NCI-H1930 (cell line): ENCODE measurements around the gene KCNQ4.

ENCODE experiments used
- DNase-seq, 2 experiments: peaks; one replicate each; lab custom pipeline; 2025; lab: John Stamatoyannopoulos, UW

KCNQ4 gene

DNA sequence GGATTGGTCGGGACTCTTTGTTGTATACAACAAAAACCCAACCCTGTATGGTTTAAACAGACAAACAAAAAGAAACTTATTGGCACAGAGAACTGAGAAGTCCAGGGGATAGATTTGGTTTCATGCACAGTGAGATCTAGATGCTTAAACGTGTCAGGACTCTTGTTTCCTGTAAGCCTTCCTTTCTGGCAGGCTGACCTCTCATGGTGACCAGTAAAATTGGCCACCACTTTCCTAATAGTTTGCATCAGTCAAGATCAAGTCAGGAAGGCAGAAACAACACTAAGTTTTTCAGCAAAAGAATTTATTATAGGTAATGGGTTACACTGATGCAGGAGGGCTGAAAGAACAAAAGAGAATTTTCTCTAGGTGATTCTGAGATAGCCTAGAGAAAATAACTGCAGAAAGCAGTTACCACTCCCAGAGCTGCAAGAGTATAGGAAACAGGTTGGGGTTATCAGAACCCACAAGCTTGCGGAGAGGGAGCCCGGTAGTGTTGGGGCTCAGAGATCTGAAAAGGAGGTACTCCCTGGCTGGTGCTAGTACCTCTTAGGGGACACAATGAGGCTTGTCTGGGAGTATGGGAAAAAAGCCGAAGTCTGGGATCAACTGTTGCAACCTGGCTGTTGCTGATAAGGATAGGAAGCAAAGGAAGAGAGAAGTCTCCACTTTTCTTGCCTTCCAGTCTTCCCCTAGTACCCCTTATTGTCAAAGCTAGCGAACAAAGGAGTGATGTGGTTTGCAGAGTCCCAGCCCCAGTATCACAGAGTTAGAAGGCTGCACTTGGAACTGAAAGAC is 57.1 kb downstream of the KCNQ4 start:
- no peak for DNase-seq

DNA sequence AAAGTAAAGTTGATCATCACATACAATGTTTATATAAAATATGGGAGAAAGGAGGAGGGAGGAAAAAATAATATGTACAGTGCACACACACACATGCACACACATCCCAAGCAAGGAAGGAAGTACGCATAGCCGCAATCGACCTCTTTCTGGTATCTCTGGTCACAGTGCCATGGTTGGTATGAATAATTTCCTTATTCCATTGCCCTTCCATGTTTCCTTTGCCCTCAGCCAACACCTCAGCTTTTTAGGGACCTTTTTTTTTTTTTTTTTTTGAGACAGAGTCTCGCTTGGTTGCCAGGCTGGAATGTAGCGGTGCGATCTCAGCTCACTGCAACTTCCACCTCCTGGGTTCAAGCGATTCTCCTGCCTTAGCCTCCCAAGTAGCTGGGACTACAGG is 58.0 kb downstream of the KCNQ4 start:
- no peak for DNase-seq

DNA sequence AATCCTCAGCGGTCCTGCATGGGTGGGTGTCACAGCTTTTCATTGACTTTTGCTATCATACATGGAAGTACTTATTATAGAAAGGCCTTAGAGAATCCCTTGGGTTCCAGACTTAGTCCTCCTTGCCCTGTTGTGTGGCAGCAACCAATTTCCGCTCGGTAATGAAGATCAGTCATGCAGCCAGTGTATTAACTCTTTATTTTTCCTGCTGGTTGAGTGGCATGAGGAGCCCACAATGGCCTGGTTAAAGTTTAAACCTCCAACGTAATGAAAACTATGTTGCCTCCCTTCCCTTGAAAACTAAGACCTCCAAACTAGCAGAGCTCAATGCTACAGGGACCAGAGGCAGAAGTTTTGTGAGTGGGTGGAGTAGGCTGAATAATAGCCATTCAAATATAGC is 58.6 kb downstream of the KCNQ4 start:
- DNase-seq, result no peak

DNA sequence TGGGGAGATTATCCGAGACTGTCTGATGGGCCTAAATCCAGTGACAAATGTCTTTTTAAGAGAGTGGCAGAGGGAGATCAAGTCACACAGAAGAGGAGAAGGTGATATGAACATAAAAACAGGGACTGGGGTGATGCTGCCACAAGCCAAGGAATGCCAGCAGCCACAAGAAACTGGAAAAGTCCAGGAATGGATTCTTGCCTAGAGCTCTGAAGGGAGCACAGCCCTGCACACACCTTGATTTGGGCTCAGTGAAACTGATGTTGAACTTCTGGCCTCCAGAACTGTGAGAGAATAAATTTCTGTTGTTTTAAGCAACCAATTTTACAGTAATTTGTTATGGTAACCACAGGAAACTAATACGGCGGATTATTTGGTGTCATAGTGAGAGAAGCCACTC is 59.1 kb downstream of the KCNQ4 start:
- no peak for DNase-seq

DNA sequence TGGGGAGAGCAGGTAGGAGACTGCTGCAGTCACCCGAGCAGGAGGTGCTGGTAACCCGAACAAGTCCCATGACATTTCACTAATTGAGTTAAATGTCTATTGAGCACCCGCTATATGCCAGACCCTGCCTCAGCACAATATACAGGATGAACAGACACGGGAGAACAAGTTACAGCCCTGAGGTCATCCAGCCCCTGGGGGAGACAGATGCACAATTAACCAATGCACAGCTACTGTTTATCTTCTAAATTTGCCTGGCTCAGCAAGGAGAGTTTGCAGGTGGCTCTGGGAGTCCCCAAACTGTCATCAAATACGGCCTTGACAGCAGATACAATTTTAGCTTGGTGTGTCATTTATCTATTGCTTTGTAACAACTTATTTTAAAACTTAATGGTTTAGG is 60.5 kb downstream of the KCNQ4 start:
- DNase-seq, result no peak

DNA sequence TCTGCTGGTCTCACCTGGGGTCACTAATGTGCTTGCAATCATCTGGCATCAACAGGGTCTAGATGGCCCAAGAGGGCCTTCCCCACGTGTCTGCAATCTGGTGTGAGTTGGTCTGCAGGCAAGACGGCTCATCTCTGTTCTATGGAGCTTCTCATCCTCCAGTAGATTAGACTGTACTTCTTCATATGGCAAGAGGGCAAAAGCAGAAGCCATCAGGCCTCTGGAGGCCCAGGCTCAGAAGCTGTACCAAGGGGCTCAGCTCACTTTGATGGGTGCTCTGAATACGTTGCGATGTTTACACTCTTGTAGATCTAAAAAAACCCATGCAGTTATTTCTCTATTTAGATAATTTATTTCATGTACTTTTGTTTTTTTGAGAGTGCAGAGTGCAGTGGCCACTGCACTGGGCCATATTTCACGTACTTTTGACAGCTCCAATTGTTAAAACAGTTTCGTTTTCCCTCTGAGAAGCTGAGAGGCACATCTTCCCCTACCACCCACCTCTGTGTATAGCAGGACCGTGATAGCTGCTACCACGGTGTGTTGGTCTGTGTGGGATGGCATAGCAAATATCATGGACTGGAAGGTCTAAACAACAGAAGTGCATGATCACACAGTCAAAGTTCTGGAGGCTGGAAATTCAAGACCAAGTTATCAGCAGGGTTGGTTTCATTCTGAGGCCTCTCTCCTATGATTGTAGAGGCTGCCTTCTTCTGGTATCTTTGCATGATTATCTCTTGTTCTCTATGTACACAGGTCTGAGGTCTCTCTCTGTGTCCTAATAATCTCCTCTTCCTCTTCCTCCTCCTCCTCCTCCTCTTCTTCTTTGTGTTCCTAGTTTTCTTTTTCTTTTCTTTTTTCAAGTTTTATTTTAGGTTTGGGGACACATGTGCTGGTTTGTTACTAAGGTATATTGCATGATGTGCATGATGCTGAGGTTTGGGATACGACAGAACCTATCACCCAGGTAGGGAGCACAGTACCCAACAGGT is 61.6 kb downstream of the KCNQ4 start:
- DNase-seq, result no peak

DNA sequence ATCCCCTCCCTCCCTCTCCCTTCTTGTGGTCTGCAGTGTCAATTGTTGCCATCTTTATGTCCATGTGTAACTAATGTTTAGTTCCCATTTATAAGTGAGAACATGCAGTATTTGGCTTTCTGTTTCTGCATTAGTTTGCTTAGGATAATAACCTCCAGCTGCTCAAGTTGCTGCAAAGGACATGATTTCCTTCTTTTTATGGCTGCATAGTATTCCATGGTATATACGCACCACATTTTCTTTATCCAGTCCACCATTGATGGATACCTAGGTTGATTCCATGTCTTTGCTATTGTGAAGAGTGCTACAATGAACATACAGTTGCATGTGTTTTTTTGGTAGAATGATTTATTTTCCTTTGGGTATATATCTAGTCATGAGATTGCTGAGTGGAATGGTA is 62.3 kb downstream of the KCNQ4 start:
- no peak for DNase-seq

DNA sequence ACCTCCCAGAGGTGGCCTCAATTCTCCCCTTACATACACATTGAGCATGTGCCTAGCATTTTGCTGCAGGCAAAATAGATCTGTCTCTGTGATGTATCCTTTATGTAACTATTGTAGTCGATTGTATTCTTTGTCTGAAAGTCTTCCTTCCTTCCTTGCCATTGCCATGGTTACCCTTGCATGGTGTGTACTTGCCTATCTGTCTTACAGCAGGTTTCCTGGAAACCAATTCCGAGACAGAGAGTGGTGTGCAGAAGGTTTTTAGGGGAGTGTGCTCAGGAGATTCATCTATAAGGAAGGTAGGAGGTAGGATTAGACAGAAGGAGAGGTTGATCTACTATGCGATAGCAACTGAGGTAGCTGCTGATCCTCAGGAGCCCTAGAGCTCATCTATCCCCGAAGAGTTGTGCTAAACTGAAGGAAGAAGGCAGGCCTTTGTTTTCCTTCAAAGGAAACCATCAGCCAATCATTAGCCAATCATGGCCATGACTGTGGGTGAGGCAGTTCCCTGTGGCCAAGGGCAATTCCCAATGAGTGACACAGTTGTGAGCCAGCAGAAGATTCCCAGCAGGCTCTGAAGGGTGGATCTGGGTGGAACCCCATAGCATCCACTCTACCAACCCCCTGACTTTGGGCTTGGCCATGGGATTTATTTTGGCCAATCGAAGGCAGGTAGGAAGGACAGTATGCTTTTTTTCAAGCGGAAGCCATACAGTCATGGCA is 63.6 kb downstream of the KCNQ4 start:
- DNase-seq, result no peak

DNA sequence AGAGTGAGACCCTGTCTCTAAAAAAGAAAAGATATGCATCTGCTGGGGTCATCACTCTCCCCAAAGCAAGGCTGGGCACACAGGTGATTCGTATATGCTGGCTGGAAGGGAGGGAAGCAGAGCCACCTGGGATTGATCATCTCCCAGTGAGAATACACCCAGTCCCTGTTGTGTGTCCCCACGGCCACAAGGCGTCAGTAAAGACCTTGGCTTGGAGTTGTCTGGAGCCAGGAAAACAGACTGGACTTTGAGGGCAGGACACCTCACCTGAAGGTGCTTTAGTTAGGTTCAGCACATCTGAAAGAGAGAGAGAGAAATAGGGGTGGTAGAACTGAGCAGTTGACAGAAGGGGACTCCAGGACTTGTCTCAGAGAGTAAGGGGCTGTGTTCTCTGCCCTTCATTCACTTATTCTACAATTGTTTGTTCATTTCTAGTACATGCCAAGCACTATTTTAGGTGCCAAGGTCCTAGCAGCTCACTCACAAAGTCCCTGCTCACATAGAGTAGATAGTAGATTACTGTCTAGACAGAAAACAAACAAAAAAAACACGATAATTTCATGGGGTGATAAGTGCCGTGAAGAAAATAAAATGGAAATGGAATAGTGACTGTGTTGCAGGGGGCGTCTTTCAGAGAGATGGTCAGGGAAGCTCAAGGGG is 65.1 kb downstream of the KCNQ4 start:
- peak; percentile 28 to 55 for DNase-seq

DNA sequence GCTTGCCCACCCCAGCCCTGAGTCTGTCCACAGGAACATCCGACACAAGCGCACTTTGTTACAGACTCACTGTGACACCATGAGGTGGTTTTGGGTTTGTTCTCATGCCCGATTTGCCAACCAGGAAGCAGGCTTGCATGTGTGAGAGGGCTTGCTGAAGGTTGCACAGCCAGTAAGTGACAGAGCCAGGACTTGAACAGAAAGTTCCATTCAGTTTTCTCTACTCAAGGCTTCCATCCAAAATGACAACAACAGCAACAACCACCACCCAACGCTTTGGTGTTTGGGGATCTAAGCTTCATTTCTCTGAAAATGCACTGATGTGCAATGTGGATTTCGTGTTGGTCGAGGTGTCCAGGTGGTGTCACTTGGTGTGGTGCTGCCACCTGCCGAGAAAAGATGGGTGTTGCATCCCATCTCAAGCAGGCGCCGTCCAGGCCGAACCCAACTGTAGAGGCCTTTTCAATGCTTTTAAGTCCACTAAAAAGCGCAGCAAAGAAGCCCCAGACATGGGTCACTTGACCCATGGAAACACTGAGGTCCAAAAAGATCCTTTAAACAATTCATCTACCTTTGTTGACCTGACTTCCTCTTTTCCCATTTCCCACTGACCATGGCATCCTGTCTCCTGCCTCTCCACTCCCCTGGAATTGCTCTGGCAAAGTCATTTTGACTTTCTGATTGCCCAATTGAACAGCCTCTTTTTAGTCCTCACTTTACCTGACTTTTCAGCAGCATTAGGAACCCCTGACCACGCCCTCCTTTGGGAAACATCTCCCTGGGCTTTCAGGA is 66.4 kb downstream of the KCNQ4 start:
- peak; percentile 28 to 48 for DNase-seq

DNA sequence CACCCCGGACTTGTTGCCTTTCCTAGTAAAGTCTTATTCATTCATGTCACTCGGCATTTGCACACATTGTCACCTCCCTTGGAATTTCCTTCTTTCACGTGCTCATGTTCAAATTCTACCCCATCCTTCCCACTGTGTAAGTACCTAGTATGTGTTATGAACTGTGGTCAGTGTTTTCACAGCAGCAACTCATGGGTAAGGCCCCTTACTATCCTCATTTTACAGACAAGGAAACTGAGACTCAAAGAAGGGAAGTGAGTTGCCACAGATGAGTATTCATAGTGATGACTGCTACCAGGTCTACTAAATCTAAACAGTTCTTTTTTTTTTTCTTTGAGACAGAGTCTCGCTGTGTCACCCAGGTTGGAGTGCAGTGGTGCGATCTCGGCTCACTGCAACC is 68.1 kb downstream of the KCNQ4 start:
- no peak for DNase-seq

DNA sequence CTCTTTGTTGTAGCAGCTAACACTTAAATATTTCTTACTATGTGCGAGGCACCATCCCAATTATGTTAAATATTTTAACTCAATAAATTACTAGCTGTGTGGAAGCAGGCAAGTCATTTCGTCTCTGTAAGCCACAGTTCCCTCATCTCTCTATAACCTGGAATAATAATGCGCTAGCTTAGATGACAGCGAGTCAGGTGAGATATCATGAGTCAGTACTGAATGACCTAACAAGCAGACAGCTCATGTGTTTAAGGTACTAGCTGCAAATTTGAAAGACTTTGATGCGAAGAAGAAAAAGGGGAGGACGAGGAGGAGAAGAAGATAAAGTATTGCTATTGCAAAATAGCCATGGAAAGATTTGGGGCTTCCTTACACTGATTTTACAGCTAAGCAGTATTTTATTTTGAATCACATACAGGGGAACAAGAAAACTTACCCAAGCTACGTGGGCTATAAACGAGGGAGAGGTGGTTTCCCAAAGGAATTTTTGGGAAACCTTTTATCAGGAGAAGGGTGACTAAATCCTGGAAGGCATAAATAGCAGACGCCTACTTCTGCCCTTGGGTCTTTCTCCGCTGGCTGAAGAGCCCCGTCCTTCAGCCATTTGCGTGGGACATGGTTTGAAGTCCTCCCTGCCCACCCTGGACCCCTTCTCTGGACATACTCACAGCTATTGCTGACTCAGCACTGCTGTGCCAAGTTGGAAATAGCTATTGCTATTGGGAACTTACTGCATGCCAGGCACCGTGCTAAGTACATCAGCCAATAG is 69.7 kb downstream of the KCNQ4 start:
- no peak for DNase-seq

DNA sequence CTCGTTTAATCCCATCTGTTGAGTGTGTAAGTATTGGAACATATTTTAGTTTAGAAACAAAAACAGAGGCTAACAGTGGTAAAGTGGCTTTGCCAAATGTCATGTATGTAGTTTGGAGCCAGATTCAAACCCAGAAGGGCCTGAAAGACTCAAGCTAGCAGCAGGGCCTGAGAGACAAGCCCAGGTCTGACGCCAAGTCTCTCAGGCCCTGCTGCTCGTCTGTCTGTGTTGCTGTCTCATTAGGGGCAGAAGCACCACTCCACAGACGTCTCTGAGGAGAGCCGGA is 70.2 kb downstream of the KCNQ4 start:
- no peak for DNase-seq

DNA sequence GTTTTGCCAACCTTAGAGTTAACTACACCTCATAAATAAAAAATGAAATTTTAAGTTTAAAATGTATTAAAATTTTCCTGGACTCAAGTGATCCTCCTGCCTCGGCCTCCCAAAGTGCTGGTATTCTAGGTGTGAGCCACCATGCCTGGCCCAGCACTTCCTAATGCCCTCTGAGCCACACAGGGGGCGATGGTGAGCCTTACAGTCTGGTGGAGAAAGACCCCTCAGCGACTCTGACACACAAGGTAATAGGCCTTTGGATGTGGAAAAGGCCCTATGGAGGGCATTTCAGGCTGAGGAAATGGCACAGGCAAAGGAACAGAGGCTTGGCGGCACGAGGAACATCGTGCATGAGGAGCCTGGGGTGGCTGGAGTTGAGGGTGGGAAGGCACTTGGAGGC is 71.9 kb downstream of the KCNQ4 start:
- no peak for DNase-seq

DNA sequence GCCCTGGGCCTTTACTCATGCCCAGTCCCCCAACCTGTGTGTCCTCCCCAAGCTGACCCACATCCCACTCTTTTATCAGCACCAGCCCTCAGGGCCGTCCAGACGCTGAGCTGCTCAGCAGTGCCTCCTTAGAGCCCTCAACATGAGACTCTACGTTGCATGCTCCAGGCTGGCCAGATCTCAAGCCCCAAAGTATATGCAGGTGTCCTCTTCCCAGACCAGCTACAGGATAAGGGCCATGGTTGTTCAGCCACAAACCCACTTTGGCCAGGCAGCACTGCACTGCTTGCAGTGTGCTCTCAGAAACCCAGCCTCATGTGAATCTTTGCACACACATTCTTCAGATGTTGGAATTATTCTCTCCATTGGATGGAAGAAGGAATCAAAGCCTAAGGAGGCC is 72.5 kb downstream of the KCNQ4 start:
- DNase-seq, result no peak

DNA sequence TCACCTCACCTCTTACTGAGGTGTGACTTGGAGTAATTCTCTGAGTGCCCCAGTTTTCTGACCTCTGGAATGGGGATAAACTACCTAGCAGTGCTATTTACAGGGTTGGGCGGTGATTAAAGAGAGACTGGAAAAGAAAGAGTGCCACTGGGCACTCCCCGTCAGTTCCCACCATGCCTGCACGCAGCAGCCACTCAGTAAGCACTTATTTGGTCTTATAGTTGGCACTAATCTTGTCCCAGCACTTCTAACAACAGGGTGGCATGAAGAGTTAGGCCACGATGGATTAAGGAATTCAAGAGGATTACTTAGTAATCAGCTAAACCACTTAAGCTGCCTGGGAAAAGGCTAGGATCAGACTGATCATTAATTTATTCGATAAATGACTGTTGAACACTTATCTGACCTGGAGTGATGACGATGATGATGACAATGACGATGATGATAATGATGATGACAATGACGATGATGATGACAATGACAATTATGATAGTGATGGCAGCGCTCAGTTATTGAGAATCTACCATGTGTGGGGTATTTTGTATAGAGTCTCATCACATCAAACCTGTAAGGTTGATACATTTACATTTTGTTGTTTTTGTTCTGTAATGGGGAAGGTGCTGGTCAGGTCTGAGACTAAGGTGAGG is 73.2 kb downstream of the KCNQ4 start:
- no peak for DNase-seq

DNA sequence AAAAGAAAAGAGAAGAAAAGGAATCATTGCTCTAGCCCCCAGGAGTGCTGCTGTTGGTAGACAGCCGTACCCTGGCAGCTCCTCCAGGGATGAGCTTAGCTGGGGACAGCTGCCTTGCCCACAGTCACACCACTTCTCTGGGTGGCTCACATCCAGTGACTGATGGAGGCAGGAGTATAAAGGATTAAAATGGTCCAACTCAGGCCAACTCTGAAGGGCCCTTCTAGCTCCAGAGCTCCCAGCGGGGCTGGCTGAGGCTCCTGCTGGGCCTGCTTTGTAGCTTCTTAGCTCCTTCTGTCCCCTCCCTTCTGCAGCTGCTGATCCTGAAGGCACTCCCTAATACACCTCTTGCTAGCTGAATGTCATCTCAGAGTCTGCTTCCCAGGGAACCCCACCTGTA is 74.2 kb downstream of the KCNQ4 start:
- DNase-seq, result no peak

DNA sequence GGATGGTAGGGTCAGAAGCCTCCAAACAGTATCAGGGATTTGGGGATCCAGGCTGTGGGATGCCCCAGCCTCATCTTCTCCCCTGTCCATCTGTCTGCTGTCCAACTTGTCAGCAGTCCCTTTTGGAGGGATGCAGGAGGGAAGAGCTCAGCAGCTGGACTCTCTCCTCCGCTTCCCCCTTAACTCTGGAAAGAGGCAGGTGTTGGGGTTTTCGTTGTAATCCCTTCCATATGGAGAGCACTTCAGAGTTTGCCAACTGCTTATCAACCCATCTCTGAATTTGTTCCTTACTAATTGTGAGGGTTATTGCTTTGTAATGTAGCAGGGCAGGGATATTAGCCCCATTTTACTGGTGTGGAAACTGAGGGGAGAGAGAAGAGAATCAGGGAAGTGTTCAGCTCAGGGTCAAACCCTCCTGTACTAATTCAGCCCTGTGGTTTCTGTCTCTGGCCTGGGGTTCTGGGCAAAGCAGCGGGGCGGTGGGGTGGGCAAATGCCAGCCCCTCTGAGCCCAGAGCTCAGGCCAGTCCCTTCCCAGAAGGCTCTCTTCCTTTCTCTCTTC is 75.3 kb downstream of the KCNQ4 start:
- DNase-seq, result no peak

DNA sequence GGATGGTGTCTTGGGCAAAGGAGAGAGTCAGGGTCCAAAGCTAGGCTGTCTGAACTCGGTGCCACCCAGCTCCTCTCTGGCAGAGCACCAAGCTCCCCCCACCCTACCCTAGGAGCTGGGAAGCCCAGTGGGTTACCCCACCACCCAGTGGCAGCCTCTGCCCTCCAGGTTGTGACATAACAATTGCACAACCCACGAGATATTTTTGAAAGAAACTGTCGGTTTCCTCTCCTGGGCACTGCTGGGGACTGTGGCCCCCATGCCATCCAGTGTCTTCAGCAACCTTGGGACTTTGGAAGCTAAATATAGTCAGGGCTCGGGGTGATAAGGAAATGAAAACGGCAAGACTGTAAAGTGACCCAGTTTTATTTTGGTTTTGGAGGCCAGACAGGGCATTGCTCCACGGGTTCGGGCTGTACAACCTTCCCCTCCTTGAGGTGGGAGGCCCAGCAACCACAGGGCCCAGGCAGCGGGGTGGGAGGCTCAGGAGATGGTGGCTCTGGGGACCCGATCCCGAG is 77.2 kb downstream of the KCNQ4 start:
- DNase-seq, result no peak
